K562 (cell line): ENCODE measurements around the gene DEPDC1. TPM values are rescaled to one million over a fixed set of nuclear protein-coding genes. Genes with fewer than 3 reads are reported as not detected.
A peak's percentile ranks its signal among the peaks of the same experiment; 100 is the strongest.

Source experiments
- CCNT2 ChIP-seq: IDR thresholded peaks from 2 replicates; pipeline ENCODE4 v1.6.1; 2011; ENCODE audit warnings: borderline replicate concordance, low read depth, mild to moderate bottlenecking, moderate library complexity, mixed read lengths, low read length; ENCODE audit not compliant: insufficient read length; ENCODE audit errors: extremely low read depth
- CHAMP1 ChIP-seq: fragments of 450-650 bp; IDR thresholded peaks from 2 replicates; pipeline ENCODE4 v1.6.1; 2016; ENCODE audit warnings: mild to moderate bottlenecking
- ELF2 ChIP-seq: fragments of 250-450 bp; sonication (Bioruptor Pico); IDR thresholded peaks from 2 replicates; pipeline ENCODE4 v1.5.0; 2021; ENCODE audit warnings: mild to moderate bottlenecking
- ETV1 ChIP-seq: fragments of 450-650 bp; conservative IDR thresholded peaks from 2 replicates; pipeline ENCODE4 v1.6.1; 2016; ENCODE audit warnings: missing genetic modification characterization, control low read depth, low read depth, missing compliant biosample characterization
- GMEB1 ChIP-seq: fragments of 250-450 bp; sonication (Bioruptor Pico); IDR thresholded peaks from 2 replicates; pipeline ENCODE4 v1.4.0; 2020; ENCODE audit warnings: mild to moderate bottlenecking
- IRF9 ChIP-seq: fragments of 450-650 bp; IDR thresholded peaks from 2 replicates; pipeline ENCODE4 v1.6.1; 2016; ENCODE audit warnings: missing biosample characterization, missing genetic modification characterization
- KAT7 ChIP-seq: sonication (generic); formaldehyde crosslinking; IDR thresholded peaks from 2 replicates; pipeline ENCODE4 v1.8.0; 2022; ENCODE audit warnings: missing genetic modification reagents, mild to moderate bottlenecking, borderline replicate concordance
- KDM4B ChIP-seq, 2 experiments: fragments of 450-650 bp in 1 of 2; sonication (generic) in 1 of 2; IDR thresholded peaks; 2 replicates each; pipeline ENCODE4 v1.6.1; 2016 to 2017; ENCODE audit warnings: borderline replicate concordance in 2 of 2, antibody characterized with exemption in 1 of 2, low read depth in 1 of 2, mild to moderate bottlenecking in 1 of 2
- NONO ChIP-seq, 2 experiments: fragments of 200-400 bp in 1 of 2; fragments of 450-650 bp in 1 of 2; formaldehyde crosslinking in 1 of 2; IDR thresholded peaks; 2 replicates each; pipeline ENCODE4 v1.6.1; 2017; ENCODE audit warnings: low read depth in 2 of 2, mild to moderate bottlenecking in 2 of 2, moderate library complexity in 2 of 2, low read length in 1 of 2
- PBX2 ChIP-seq, 2 experiments: IDR thresholded peaks in 1 of 2; conservative IDR thresholded peaks in 1 of 2; 2 replicates each; pipeline ENCODE4 v1.6.1; 2016; ENCODE audit warnings: low read depth in 2 of 2, mild to moderate bottlenecking in 1 of 2, missing compliant biosample characterization in 1 of 2, missing genetic modification characterization in 1 of 2, moderate library complexity in 1 of 2
- POLR2B ChIP-seq: fragments of 450-650 bp; IDR thresholded peaks from 2 replicates; pipeline ENCODE4 v1.6.1; 2018; ENCODE audit warnings: low read depth; ENCODE audit not compliant: partially characterized antibody
- PRPF4 ChIP-seq: fragments of 200-400 bp; formaldehyde crosslinking; IDR thresholded peaks from one replicate; pipeline ENCODE4 v1.6.1; 2017; ENCODE audit warnings: low read length, low read depth, mild to moderate bottlenecking; ENCODE audit not compliant: insufficient read depth, poor library complexity, severe bottlenecking
- ZBTB17 ChIP-seq: fragments of 450-650 bp; formaldehyde crosslinking; IDR thresholded peaks from 2 replicates; pipeline ENCODE4 v1.4.0; 2020; ENCODE audit warnings: mild to moderate bottlenecking
- ZNF12 ChIP-seq: sonication (generic); formaldehyde crosslinking; IDR thresholded peaks from 2 replicates; pipeline ENCODE4 v1.4.0; 2020; ENCODE audit warnings: mild to moderate bottlenecking, missing genetic modification reagents
- ZNF395 ChIP-seq: fragments of 200-800 bp; sonication (Bioruptor generic); IDR thresholded peaks from 2 replicates; pipeline ENCODE4 v1.6.1; 2017; ENCODE audit warnings: missing genetic modification characterization, missing compliant biosample characterization
- ZNF586 ChIP-seq: fragments of 450-650 bp; formaldehyde crosslinking; conservative IDR thresholded peaks from 2 replicates; pipeline ENCODE4 v1.4.0; 2020; ENCODE audit warnings: mild to moderate bottlenecking, moderate library complexity
- polyA plus RNA-seq, 8 experiments: library from polyadenylated mRNA; depleted of rRNA in 4 of 8; stranded (reverse) in 5 of 8; unstranded in 3 of 8; fragments of >200 nt; fragmentation: Nextera tagmentation in 2 of 8; fragmentation: Illumina TruSeq in 1 of 8; extraction: Ambion mirVana in 2 of 8; extraction: Trizol in 1 of 8; gene quantifications; 2 replicates each; pipeline versions ENCODE4 v1.2.1 to v1.2.3, GENCODE V29; 2011 to 2014; ENCODE audit warnings: inconsistent platforms in 1 of 8, missing spikeins in 1 of 8
- total RNA-seq, 7 experiments: library from RNA; depleted of rRNA in 6 of 7; stranded (reverse); fragments of >200 nt in 6 of 7; fragmentation: Illumina TruSeq in 2 of 7; extraction: Trizol in 2 of 7; gene quantifications; 2 replicates each; pipeline versions ENCODE4 v1.2.1 to v1.2.3, GENCODE V29; 2011 to 2021; ENCODE audit warnings: low replicate concordance in 1 of 7

The DEPDC1 gene
- total and polyA plus RNA-seq, 9 of the 15 experiments (the other 6 are each of a cell fraction or from before 2014, with no cell fraction given): 9.9 to 28.3 (median 17.8) TPM

GRCh38 chr1:68496680-68497357 lies at the start of gene DEPDC1 (continued):
- TF ChIP-seq CHAMP1: peak; percentile 97
- TF ChIP-seq ELF2 (CRISPR knock-in tag): no peak
- TF ChIP-seq KAT7: peak; percentile 85; the same call in 1 of the 2 replicates
- TF ChIP-seq ZBTB17 (CRISPR knock-in tag): peak; percentile 60
- peak; percentile 82 for TF ChIP-seq CCNT2
- TF ChIP-seq KDM4B (IDR thresholded peaks at IDR 0.05; ENCODE audit: borderline replicate concordance in 2 of 2, low read depth in 1 of 2): no peak
- no peak for TF ChIP-seq ZNF586
- TF ChIP-seq POLR2B: peak; percentile 40
- TF ChIP-seq ETV1 (tag): no peak
- peak; percentile 81; the same call in 1 of the 2 replicates for TF ChIP-seq ZNF12
- TF ChIP-seq NONO (IDR thresholded peaks at IDR 0.05; ENCODE audit: low read depth in 2 of 2, low read length in 1 of 2): peak in 1 of 2 experiments; percentile 35; a peak in 1 of 4 replicates
- TF ChIP-seq GMEB1: 0 out of 2 replicates have a peak, but pooled peaks have one; percentile 51
- no peak for TF ChIP-seq PBX2 (CRISPR knock-in tag; IDR thresholded peaks at IDR 0.05; ENCODE audit: low read depth)
- TF ChIP-seq PBX2 (tag; conservative IDR thresholded peaks at IDR 0.05; ENCODE audit: low read depth): no peak
- TF ChIP-seq ZNF395: peak; percentile 82
- TF ChIP-seq IRF9 (tag): no peak
- no peak for TF ChIP-seq PRPF4
